NCI-H226 (cell line): ENCODE measurements around the gene GALNT14.

Source experiments
- DNase-seq: peaks from one replicate; pipeline ENCODE4 v3.0.0-alpha.2; 2015

GALNT14 gene

GRCh38 chr2:30968660-30969397, 169.4 kb downstream of the GALNT14 start:
- DNase-seq: no peak

DNA sequence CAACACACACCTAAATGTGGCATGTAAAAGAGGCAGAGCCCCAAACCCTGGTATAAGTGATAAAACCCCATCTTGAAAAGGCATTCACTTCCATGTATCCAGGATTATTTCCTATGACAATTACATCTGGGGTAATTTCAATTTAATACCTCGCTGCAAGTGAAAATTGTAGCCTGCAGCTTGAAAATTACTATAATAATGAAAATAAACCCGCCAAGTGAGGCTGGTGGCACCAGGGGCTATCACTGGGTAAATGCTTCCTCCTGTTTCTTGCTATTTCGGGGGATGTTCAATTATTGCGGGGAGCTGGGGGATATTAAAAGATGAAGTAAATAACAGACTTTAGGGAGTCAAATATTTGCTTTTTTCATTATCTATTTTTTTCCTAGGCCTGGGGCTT, 171.5 kb downstream of the GALNT14 start:
- no peak for DNase-seq

- DNase-seq: no peak
Measured at GRCh38 chr2:30965022-30965531, 173.2 kb downstream of the GALNT14 start.

- DNase-seq: no peak
Measured at GRCh38 chr2:30964334-30965005, 173.8 kb downstream of the GALNT14 start.

DNA sequence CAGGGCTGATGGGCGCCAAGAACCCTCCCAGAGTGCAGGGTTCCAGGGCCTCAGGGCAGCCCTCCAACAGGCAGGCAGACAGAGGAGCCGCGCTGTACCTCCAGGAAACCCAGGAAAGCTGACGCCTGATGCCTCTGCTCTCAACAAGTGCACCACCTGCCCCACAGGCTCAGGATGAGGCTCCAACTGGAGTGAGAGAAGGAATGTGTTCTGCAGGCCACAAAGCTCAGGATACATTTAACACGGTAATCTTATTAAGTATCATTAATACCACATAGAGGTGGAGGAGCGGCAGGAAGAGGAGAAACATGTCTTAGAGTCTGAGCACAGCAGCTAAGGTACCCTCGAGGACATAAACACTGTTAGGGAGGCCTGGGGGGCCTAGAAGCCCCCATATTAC, 175.1 kb downstream of the GALNT14 start:
- DNase-seq: no peak

GRCh38 chr2:30960213-30960612, 178.0 kb downstream of the GALNT14 start:
- no peak for DNase-seq

DNA sequence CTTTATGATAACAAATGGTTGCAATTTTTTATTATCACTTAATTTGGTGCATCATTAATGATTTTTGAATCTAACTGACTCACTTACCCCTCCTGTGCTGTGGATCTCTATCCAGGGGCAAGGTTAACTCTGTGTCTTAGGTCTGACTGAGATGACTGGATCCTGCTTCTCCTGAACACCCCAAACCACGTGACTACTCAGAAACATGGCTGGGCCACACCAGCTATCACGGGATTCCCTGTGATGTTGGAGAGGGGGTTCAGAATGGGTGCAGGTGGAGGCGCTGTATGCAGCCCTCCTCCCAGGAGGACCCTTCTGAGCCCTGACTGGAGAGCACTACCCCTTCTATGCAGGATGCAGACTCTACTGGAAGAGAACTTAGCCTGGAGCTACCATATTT, 178.6 kb downstream of the GALNT14 start:
- DNase-seq: no peak

GRCh38 chr2:30958918-30959265, 179.3 kb downstream of the GALNT14 start:
- no peak for DNase-seq

DNA sequence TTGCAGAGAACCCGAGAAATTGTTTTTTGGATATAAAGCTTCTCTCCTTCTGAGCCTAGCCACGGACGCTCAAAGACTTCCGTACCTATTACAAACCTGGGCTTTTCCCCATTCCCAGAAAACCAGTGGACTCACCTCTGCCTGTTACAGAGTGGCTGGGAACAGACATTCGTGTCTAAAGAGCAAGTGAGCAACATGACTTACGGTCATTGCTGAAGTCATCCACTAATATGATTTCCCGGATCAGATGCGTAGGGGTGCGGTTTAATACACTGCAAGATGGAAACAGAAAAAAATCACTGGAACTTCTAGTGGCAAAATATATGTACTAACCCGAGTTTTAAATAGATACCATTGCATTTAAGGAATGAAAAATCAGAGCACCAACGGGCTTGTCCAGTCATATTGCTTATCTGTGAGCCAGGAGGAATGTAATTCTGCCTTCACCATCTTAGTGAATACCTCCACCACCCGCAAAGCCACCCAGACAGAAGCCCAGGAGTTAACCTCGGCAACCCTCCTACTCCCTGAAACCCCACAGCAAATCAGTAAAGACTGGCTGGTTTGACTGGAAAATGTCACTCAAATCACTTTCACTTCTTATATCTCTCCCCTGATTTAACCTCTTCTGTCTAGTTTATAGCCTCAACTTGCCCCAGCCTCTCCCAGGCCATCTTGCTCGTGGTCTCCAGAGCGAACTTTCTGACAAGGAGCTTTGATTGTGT, 179.9 kb downstream of the GALNT14 start:
- DNase-seq: no peak

DNA sequence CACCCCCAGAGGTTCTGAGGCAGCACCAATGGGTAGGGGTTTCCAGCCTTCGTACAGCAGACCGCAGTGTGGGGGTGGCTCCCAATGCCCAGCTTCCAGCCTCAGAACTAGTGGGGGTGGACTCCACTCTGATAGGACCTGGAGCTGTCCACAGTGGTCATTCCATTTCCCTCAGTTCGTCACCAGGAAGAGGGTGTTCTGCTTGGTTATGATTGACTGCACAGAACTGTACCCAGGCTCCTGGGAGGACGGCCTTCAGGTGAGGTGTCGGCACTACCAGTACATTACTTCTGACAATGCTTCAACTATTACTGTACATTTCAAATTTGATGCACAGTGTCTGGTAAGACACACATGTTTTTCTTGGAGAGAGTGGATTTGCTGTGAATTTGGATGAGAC, 180.6 kb downstream of the GALNT14 start:
- no peak for DNase-seq

DNA sequence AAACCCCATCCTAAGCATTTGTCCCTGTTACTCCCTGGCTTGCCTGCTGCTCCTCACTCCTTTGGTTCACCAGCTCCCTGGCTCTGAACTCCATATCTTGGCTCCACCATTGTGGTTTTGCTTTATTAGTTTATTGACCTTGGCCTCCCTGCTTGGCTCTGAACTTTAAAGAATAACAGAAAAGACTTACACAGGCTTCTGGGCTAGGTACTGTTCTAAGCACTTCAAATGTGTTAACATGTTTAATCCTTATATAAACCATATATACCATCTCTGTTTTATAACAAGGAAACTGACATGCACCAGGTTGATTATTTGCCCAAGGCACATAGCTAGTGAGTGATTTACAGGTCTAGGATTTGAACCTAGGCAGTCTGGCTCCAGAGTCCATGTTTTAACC, 181.2 kb downstream of the GALNT14 start:
- DNase-seq: no peak

GRCh38 chr2:30955516-30956132, 182.6 kb downstream of the GALNT14 start:
- DNase-seq: no peak

DNA sequence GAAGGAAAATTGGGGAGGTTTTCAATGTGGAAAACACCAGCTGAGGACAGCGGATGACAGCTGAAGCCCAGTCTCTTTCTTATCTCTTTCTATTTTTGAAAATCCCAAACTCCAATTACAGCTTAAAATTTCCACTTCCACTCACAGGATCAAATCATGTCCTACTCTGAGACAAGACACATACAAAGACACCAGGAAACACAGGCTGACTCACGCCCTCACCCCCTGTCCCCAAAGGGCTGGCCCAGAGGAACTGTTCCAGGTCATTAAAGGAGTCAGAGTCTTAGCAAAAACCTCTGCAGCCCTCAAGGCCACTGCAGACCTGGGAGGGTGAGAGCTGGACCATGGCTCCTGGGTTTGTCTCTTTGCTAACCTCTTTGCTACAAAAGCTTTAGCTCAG, 187.9 kb downstream of the GALNT14 start:
- DNase-seq: no peak

DNA sequence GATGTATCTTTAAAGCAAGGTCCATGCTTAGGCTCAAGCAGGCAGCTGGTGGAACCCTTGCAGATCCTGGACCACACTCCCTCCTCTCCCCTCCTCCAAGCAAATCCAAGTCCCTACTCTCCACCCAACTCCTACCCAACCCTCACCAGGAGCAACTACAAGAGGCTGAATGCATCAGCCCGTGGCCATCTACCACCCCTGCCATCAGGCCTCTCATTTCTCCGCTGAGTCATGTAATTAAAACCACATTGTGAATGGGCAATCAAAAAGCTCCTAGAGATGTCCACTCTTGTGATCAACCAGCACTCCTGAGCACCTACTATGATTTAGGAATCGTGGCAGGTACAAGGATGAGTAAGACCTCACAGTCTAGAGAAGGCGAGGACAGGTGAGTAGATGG, 188.8 kb downstream of the GALNT14 start:
- no peak for DNase-seq

DNA sequence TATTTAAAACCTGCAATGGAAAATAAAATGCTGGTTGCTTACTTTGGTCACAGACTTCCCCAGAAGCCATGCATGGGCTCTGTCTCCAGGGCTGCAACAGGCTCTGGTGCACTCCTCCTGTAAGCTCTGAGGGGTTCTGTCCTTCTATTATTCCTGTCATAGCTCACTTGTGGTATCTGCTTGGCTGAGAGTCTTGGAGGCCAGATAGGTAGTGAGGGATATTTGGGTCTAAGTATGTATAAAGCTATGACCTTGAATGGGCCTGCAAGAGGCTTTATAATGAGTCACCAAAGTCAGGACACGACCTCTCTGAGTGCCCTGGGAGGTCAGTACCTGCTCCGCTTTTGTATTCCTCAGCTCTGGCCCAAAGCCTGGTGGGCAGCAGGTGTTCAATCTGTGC, 189.4 kb downstream of the GALNT14 start:
- no peak for DNase-seq

DNA sequence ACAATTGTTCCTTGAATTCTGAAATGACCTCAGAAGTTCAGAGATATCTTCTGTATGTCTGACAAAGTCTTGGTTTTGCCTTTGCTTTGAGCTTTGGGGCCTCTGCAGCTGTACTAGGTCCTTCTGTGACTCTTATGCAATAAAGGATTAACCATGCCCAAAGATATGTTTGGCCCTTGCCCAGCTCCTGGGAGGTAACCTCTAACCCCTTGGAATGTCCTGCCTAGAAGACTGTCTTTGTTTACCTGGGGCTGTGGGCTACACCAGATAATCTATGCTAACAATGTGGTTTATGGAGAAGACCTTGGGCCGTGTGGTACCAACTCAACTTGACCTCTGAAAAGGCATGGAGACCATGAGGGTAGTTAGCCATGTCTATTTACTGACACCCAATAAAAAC, 190.1 kb downstream of the GALNT14 start:
- no peak for DNase-seq

DNA sequence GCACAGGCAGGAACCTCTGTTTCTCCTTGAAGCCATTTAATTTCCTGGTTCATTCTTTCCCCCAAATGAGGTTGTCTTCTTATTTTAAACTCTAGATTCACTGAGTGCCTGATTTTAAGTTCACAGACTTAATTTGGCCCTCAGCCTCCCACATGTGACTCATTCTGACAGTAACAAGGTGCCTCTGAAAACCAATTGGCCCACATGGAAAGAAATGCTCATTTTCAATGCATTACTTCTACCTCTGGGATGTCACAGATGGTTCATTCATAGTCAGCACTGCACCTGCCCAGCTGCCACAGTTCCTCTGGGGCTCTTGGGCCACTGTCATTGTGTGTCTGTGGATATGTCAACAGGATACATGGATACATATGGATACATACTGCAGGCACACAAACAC, 190.6 kb downstream of the GALNT14 start:
- no peak for DNase-seq

DNA sequence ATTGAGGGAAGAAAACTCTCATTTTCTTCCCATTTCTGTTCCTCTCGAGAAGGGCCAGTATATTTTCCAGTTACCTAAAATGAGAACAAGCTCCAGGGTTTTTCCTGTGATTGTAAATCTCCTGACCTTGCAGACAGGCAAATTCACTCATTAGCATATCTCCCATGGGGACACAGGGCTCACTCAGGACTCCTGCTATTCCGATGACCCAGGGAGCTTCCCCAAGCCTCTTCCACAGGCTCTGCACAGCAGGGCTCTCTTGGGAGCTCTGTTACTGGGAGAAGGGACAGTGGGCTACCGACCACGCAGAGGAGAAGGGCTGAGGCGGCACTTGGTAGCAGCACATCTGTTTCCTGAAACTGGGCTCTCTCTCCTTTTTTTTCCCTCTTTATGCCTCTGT, 195.8 kb downstream of the GALNT14 start:
- no peak for DNase-seq

DNA sequence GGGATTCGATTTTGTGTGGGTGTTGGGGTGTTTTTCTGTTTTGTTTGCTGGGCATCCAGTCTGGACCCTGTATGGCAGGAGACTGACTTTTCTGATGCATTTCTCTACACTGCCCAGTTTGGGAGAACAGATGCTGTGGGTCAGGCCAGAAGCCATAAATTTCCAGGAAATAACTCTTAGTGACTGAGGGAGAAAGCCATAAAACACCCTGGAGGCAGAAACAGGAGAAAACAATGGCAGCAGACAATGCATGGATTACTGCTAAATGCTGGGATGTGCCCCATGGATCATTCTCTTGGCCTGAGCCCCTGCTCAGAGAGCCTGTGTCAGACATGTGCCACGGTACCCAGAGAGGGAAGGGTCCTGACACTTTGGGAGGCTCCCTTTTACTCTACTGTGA, 197.4 kb downstream of the GALNT14 start:
- no peak for DNase-seq

- no peak for DNase-seq
Measured at GRCh38 chr2:30939364-30939763, 198.9 kb downstream of the GALNT14 start.

GRCh38 chr2:30938196-30938595, 200.0 kb downstream of the GALNT14 start:
- no peak for DNase-seq

- no peak for DNase-seq
Measured at GRCh38 chr2:30936977-30937376, 201.3 kb downstream of the GALNT14 start.

- no peak for DNase-seq
Measured at GRCh38 chr2:30935795-30936194, 202.4 kb downstream of the GALNT14 start.

DNA sequence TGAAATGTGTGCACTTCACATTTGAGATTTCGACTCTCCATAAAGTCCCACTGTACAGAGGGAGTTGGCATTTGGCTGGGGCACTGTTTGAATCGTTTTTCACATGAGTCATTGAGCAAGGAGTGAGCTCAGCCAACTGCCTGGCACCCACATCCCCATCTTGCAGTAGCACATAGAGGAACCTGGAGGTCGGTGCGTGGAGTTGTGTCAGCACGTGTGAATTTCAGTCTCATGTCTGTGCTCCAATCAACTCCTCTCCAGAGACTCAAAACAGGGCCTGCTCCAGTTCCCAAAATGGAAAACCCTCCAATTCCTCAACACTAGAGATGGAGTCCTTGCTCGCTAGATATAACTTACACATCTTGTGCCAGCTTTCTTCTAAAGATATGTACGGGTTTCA, 204.2 kb downstream of the GALNT14 start:
- DNase-seq: no peak
